ENCODE data around the gene ZNF423. TPM values are rescaled to one million over a fixed set of nuclear protein-coding genes. Genes with fewer than 3 reads are reported as not detected.

Gene ZNF423
- total RNA-seq, 1 experiment from 2014 or later: 0.49 TPM

DNA sequence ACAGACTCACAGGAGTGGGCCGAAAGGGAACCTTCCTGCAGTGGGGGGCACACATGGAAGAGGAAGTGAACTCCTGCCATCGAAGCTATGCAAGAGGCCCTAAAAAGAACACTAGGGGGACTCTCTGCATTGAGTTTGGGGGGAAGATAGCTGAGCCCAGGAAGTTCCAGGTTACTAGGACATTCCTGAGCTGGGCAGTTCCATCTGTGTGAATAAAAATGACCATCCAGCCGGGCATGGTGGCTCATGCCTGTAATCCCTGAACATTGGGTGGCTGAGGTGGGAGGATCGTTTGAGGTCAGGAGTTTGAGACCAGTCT lies 211.8 kb downstream of the ZNF423 start:
- no peak overlapping the region for H3K4me3 ChIP-seq (ENCODE audit: low read depth in 2 of 2, low read length in 2 of 2)
- intact Hi-C loops (cut with micrococcal nuclease; ENCODE audit: unreplicated experiment) (no loop called here), in situ Hi-C loops (cut with HindIII; ENCODE audit: low pct_unique_long_range_greater_than_20kb, low sequenced_read_pairs) (no loop called here)
- DNase-seq (ENCODE audit: low read depth, low spot score) (no peak), ATAC-seq (no peak)
- H3K27ac ChIP-seq (ENCODE audit: low read length): no peak overlapping the region
- H3K27me3 ChIP-seq (ENCODE audit: control insufficient read depth, insufficient read depth, low read length): no peaks in the 10 kb centered on the region; the same call in 1 of the 2 replicates
- ChIA-PET POLR2A (no interaction called here), CTCF (interaction anchor here (0.6 to 0.7 kb wide), 2 partner anchors 493 to 628 kb away, joined by 3 to 6 read pairs; no protein-coding TSS in a partner anchor)
- no peaks in the 10 kb centered on the region for H3K4me1 ChIP-seq (ENCODE audit: control insufficient read depth, insufficient read depth, low read length)
- no peaks in the 10 kb centered on the region; the same call in 1 of the 2 replicates for H3K9me3 ChIP-seq (ENCODE audit: control insufficient read depth, insufficient read depth, low read depth, low read length)
- TF ChIP-seq TCF7L2 (IDR thresholded peaks at IDR 0.05; ENCODE audit: low read depth, low read length): no peak
- no peak for TF ChIP-seq POLR2AphosphoS5 (IDR thresholded peaks at IDR 0.05; ENCODE audit: low read depth, low read length)
- TF ChIP-seq SIN3A (IDR thresholded peaks at IDR 0.05; ENCODE audit: borderline replicate concordance, insufficient read depth, low read depth, low read length): no peak
- TF ChIP-seq, protein P1, sequence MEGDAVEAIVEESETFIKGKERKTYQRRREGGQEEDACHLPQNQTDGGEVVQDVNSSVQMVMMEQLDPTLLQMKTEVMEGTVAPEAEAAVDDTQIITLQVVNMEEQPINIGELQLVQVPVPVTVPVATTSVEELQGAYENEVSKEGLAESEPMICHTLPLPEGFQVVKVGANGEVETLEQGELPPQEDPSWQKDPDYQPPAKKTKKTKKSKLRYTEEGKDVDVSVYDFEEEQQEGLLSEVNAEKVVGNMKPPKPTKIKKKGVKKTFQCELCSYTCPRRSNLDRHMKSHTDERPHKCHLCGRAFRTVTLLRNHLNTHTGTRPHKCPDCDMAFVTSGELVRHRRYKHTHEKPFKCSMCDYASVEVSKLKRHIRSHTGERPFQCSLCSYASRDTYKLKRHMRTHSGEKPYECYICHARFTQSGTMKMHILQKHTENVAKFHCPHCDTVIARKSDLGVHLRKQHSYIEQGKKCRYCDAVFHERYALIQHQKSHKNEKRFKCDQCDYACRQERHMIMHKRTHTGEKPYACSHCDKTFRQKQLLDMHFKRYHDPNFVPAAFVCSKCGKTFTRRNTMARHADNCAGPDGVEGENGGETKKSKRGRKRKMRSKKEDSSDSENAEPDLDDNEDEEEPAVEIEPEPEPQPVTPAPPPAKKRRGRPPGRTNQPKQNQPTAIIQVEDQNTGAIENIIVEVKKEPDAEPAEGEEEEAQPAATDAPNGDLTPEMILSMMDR (IDR thresholded peaks at IDR 0.05): no peak; the same call in 1 of the 2 replicates
- TF ChIP-seq, protein P2, sequence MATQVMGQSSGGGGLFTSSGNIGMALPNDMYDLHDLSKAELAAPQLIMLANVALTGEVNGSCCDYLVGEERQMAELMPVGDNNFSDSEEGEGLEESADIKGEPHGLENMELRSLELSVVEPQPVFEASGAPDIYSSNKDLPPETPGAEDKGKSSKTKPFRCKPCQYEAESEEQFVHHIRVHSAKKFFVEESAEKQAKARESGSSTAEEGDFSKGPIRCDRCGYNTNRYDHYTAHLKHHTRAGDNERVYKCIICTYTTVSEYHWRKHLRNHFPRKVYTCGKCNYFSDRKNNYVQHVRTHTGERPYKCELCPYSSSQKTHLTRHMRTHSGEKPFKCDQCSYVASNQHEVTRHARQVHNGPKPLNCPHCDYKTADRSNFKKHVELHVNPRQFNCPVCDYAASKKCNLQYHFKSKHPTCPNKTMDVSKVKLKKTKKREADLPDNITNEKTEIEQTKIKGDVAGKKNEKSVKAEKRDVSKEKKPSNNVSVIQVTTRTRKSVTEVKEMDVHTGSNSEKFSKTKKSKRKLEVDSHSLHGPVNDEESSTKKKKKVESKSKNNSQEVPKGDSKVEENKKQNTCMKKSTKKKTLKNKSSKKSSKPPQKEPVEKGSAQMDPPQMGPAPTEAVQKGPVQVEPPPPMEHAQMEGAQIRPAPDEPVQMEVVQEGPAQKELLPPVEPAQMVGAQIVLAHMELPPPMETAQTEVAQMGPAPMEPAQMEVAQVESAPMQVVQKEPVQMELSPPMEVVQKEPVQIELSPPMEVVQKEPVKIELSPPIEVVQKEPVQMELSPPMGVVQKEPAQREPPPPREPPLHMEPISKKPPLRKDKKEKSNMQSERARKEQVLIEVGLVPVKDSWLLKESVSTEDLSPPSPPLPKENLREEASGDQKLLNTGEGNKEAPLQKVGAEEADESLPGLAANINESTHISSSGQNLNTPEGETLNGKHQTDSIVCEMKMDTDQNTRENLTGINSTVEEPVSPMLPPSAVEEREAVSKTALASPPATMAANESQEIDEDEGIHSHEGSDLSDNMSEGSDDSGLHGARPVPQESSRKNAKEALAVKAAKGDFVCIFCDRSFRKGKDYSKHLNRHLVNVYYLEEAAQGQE (IDR thresholded peaks at IDR 0.05; ENCODE audit: insufficient read depth in 1 of 2, low read depth in 2 of 2, low read length in 1 of 2): no peak
- no TSS peak for BruUV-seq (replicated peaks)
- no peaks in the 10 kb centered on the region for H3K36me3 ChIP-seq (ENCODE audit: control insufficient read depth, insufficient read depth, low read length)

DNA sequence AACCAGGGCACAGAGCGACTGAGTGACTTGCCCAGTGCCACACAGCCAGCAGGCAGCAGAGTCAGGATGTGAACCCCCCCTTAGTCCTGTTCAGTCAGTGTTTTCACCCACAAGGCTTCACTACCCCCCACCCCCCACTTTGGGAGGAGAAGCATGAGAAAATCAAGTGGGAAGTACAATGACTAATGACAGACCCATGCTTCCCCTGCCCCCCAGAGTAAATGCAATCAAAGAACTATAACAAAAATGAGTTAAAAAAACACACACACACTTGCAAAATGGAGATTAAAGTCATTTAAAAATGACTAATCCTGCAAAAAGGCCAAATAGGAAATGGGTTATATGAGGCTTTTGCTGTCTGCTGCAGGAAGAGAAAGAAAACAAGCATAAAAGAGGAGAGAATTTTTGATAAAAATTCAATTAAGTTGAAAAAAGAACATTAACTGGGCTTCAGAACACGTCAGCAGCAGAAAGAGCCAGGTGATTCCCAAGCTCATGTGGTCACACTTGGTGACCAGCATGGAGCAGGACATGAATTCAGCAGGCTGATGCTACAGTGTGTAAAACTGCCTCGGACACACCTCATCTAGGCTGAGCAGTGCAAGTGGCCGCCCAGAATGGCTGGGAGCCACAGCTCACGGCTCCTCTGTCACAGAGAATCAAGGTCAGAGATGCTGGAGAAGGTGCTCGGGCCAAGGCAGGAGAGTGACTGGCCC lies 212.3 kb downstream of the ZNF423 start:
- no peak for DNase-seq (ENCODE audit: low read depth, low spot score)
- CTCF ChIA-PET: no interaction called here
- in situ Hi-C loops (cut with HindIII; ENCODE audit: low pct_unique_long_range_greater_than_20kb, low sequenced_read_pairs): no loop called here
- H3K9me3 ChIP-seq (ENCODE audit: control insufficient read depth, insufficient read depth, low read depth, low read length): no peaks in the 10 kb centered on the region; the same call in 1 of the 2 replicates
- H3K27me3 ChIP-seq (ENCODE audit: control insufficient read depth, insufficient read depth, low read length): no peaks in the 10 kb centered on the region; the same call in 1 of the 2 replicates
- H3K36me3 ChIP-seq (ENCODE audit: control insufficient read depth, insufficient read depth, low read length): no peaks in the 10 kb centered on the region
- POLR2A ChIA-PET: no interaction called here
- no TSS peak for BruUV-seq (replicated peaks)
- no peak for ATAC-seq
- no peaks in the 10 kb centered on the region for H3K4me1 ChIP-seq (ENCODE audit: control insufficient read depth, insufficient read depth, low read length)
- no peak overlapping the region for H3K4me3 ChIP-seq (ENCODE audit: low read depth in 2 of 2, low read length in 2 of 2)
- intact Hi-C loops (cut with micrococcal nuclease; ENCODE audit: unreplicated experiment): no loop called here
- H3K27ac ChIP-seq (ENCODE audit: low read length): no peak overlapping the region
- no peak for TF ChIP-seq TCF7L2 (IDR thresholded peaks at IDR 0.05; ENCODE audit: low read depth, low read length)
- TF ChIP-seq, protein P1 (IDR thresholded peaks at IDR 0.05): no peak
- TF ChIP-seq POLR2AphosphoS5 (IDR thresholded peaks at IDR 0.05; ENCODE audit: low read depth, low read length): no peak
- TF ChIP-seq, protein P2 (IDR thresholded peaks at IDR 0.05; ENCODE audit: insufficient read depth in 1 of 2, low read depth in 2 of 2, low read length in 1 of 2): no peak
- no peak for TF ChIP-seq SIN3A (IDR thresholded peaks at IDR 0.05; ENCODE audit: borderline replicate concordance, insufficient read depth, low read depth, low read length)
